Immature natural killer cell (primary cell): ENCODE data around the gene ZBP1. TPM values are rescaled to one million over a fixed set of nuclear protein-coding genes. Genes with fewer than 3 reads are reported as not detected.

Experiments used
- DNase-seq, 3 donors: peaks; one replicate each; pipeline ENCODE4 v3.0.0; 2022; ENCODE audit warnings: mixed read lengths in 1 of 3
- H3K27ac Mint-ChIP-seq, 6 donors: one replicate each; pipeline ENCODE4 v1.8.0; 2020; ENCODE audit warnings: mixed read lengths in 6 of 6, mild to moderate bottlenecking in 5 of 6, inconsistent platforms in 4 of 6, moderate library complexity in 3 of 6
- H3K27me3 Mint-ChIP-seq, 3 donors: one replicate each; pipeline ENCODE4 v1.8.0; 2020 to 2021; ENCODE audit warnings: low read depth in 3 of 3, mild to moderate bottlenecking in 3 of 3, mixed read lengths in 3 of 3, moderate library complexity in 3 of 3, inconsistent platforms in 1 of 3
- H3K36me3 Mint-ChIP-seq, 3 donors: one replicate each; pipeline ENCODE4 v1.8.0; 2020; ENCODE audit warnings: mixed read lengths in 3 of 3, inconsistent platforms in 2 of 3, mild to moderate bottlenecking in 2 of 3
- H3K4me1 Mint-ChIP-seq, 2 donors: one replicate each; pipeline ENCODE4 v1.8.0; 2020; ENCODE audit warnings: inconsistent platforms in 2 of 2, mild to moderate bottlenecking in 2 of 2, mixed read lengths in 2 of 2, moderate library complexity in 1 of 2
- H3K4me3 Mint-ChIP-seq, 5 donors: one replicate each; pipeline ENCODE4 v1.8.0; 2020; ENCODE audit warnings: mild to moderate bottlenecking in 5 of 5, mixed read lengths in 5 of 5, inconsistent platforms in 3 of 5, moderate library complexity in 3 of 5
- H3K9me3 Mint-ChIP-seq, 6 donors: one replicate each; pipeline ENCODE4 v1.8.0; 2020; ENCODE audit warnings: mild to moderate bottlenecking in 6 of 6, mixed read lengths in 6 of 6, inconsistent platforms in 4 of 6, moderate library complexity in 3 of 6
- polyA plus RNA-seq, 3 donors: library from polyadenylated mRNA; unstranded; fragments of 300-500 nt; fragmentation: Illumina TruSeq; gene quantifications; one replicate each; pipeline ENCODE4 v1.2.3, GENCODE V29; 2021

ZBP1 gene
- polyA plus RNA-seq, 3 donors from 2014 or later, result 29.0 to 43.5 (median 32.2) TPM

DNA sequence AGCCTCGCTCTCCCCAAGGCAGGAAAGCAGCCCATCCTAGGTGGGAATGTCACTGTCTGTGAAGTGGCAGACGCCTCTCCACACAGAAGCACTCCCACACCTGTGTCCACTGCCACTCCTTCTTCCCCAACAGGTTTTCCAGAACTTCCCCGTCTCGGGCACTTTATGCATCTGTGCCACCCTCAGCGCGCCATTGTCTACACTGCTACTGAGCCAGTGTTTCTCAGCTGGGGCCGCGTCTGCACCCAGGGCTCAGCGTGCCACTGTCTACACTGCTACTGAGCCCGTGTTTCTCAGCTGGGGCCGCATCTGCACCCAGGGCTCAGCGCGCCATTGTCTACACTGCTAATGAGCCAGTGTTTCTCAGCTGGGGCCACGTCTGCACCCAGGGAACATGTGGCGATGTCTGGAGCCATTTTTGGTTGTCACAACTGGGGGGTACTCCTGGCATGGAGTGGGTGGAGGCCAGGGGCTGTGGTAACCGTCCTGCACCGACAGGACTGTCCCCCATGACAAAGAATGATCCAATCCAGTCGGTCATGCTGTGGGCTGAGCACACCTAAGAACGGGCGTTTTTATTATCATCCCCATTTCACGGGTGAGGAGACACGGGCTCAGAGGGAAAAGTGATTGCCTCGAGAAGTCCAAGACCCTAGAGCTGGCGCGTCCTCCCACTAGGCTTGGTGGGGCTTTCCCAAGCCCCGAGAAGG is 41.7 kb upstream of the ZBP1 start:
- no peak overlapping the region for H3K4me3 Mint-ChIP-seq
- peaks cover 7 to 9% of the 10 kb centered on the region in 2 donors for H3K4me1 Mint-ChIP-seq
- H3K27me3 Mint-ChIP-seq, result peaks cover 0 to 4% (median 0%) of the 10 kb centered on the region in 3 donors
- no peaks in the 10 kb centered on the region for H3K9me3 Mint-ChIP-seq
- no peak overlapping the region for H3K27ac Mint-ChIP-seq
- H3K36me3 Mint-ChIP-seq, result no peaks in the 10 kb centered on the region
- no peak for DNase-seq

DNA sequence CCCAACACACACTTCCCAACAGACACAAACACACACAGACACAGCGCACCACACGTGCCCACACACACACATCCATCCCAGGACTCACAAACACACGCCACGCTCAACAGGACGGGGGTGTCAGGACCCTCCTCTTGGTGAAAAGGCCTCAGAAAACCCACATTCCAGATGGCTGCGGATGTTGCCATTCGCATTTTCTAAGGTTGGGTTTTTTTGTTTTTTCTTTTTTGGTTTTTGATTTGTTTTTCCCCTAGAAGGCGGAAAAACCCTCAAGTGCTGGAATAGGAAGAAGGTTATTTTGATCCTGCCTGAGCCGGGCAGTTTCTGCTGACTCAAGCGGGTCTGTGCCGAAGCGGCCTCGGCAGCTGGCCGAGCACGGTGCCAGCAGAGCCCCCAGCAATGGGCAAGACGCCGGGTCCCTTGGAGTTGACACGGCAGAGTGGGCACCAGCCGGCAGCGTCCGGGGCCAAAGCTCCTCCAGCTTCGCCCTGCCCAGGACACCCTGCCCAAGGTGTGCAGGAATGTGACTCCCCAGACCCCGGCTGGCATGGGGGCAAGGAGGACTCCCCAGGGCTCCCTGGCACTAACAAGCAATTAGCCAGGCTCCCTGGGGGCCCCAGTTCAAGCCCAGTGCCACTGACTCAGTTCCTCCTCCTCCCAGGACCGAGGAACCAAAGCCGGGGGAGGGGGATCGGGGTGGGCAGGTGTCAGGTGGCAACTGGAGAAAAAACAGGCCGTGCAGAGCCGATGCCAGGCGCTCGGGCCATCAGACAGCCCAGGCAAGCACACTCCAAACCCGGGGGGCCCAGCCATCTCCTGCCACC is 40.9 kb upstream of the ZBP1 start:
- H3K27ac Mint-ChIP-seq, result no peak overlapping the region
- H3K4me1 Mint-ChIP-seq, result peaks cover 7 to 9% of the 10 kb centered on the region in 2 donors
- no peak overlapping the region for H3K4me3 Mint-ChIP-seq
- H3K36me3 Mint-ChIP-seq, result no peaks in the 10 kb centered on the region
- H3K27me3 Mint-ChIP-seq, result peaks cover 0 to 2% (median 0%) of the 10 kb centered on the region in 3 donors
- no peak for DNase-seq
- H3K9me3 Mint-ChIP-seq, result no peaks in the 10 kb centered on the region

DNA sequence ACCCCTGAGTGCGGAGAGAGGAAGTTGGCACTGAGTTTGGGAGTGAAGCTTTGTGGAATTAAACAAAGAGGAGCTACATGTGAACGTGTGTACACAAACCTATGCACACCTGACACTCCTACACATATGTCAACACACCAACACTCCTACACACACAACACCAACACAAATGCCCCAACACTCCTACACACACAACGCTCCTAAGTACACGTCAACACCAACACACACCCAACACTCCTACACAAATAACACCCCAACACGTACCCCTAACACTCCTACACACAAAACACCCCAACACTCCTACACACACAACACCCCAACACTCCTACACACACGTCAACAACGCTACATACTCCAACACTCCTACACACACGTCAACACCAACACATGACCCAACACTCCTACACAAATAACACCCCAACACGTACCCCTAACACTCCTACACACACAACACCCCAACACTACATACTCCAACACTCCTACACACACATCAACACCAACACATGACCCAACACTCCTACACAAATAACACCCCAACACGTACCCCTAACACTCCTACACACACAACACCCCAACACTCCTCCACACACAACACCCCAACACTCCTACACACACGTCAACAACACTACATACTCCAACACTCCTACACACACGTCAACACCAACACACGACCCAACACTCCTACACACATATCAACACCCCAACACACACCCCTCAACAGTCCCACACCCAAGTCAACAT is 40.1 kb upstream of the ZBP1 start:
- Mint-ChIP-seq H3K4me3 (no peak overlapping the region), H3K9me3 (no peaks in the 10 kb centered on the region), H3K4me1 (peaks cover 7 to 9% of the 10 kb centered on the region in 2 donors), H3K27me3 (peaks cover 0 to 2% (median 0%) of the 10 kb centered on the region in 3 donors), H3K36me3 (no peaks in the 10 kb centered on the region), H3K27ac (peak overlapping the region in 1 of 6 donors; percentile 37)
- DNase-seq, result no peak

DNA sequence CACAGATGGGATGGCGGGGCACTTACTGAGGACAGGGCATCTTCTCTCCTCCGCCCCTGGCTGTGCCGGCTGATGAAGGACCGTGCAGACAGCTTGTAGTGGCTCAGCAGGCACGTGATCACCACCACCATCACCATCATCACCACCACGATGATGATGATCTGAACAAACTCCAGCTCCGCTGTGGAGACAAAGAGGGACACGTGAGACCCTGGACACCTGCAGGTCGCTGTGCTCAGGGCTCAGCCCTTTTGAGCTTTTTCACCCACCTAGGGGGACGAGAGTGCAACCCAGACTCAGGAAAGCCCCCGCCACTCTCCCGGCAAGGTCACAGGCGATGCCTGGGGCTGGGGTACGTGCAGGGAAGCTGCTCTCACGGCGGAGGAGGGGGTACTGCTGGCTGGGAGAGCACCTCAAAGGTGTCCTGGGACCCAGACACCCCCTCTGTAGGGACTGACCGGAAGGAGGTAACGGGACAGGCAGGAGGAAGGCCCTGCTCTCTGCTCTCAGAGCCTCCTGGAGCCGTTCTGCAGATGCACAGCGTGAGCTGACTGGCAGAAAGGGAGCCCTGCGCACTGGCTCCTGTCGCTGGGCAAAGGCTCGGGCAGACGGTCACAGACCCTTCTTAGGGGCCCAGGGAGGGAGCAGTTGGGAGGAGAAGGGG is 39.4 kb upstream of the ZBP1 start:
- H3K9me3 Mint-ChIP-seq, result no peaks in the 10 kb centered on the region
- H3K4me3 Mint-ChIP-seq, result no peak overlapping the region
- peaks cover 0 to 5% (median 0%) of the 10 kb centered on the region in 3 donors for H3K27me3 Mint-ChIP-seq
- H3K36me3 Mint-ChIP-seq, result no peaks in the 10 kb centered on the region
- peaks cover 7 to 9% of the 10 kb centered on the region in 2 donors for H3K4me1 Mint-ChIP-seq
- no peak for DNase-seq
- H3K27ac Mint-ChIP-seq, result no peak overlapping the region

DNA sequence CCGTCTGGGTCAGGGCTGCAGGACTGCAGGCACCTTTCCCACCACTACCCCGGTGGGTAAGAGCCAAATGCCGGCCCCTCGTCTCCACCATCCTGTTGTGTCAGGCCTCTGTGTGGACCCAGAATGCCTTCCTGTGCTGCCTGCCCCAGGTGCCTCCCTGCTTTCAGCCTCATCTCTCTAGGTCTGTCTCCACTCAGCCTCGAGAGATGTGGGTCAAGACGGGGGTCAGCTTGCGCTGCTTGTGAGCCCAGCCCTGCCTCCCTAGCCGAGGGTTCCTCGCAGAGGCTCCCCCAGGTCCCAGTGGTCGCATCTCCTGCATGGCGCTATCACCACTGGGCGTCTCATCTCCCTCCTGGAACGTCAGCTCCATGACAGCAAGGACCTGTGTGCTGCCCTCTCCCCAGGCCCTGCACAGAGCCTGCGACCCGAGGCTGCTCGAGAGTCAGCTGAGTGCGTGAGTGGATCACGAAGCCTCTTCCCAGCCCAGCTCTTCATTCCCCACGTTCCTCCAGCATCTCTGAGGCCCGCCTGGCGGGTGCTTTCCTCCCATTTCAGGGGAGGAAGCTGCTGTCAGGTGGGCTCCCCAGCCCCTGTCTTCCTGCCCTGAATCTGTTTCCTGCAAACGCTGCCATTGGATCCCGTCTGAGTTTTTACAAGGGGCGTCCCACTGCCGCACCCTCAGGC is 38.7 kb upstream of the ZBP1 start:
- Mint-ChIP-seq H3K9me3 (no peaks in the 10 kb centered on the region), H3K36me3 (no peaks in the 10 kb centered on the region), H3K27ac (no peak overlapping the region), H3K4me3 (no peak overlapping the region), H3K4me1 (peaks cover 12 to 16% of the 10 kb centered on the region in 2 donors), H3K27me3 (peaks cover 0 to 5% (median 2%) of the 10 kb centered on the region in 3 donors)
- no peak for DNase-seq

DNA sequence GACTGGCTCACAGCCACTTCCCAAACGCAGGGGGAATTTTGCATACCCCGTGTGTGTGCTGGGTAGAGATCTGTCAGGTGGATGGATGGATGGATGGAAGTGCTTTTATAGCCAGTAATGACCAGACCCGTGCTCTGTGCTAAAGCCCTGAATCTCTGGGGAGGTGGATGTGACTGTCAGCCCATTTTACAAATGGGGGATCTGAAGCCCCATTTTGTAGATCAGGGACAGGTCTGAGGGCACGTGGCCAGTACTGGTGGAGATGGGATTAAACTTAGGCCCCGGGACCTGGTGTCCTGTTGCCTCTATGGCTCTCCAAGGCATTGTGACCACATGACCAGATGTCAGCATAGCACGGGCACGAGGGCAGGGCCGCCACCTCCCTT is 38.2 kb upstream of the ZBP1 start:
- H3K4me1 Mint-ChIP-seq, result peaks cover 15 to 16% of the 10 kb centered on the region in 2 donors
- peaks cover 0 to 5% (median 4%) of the 10 kb centered on the region in 3 donors for H3K27me3 Mint-ChIP-seq
- H3K9me3 Mint-ChIP-seq, result no peaks in the 10 kb centered on the region
- no peak for DNase-seq
- H3K36me3 Mint-ChIP-seq, result no peaks in the 10 kb centered on the region
- H3K4me3 Mint-ChIP-seq, result no peak overlapping the region
- peak overlapping the region in 2 of 6 donors; percentile 29 to 53 for H3K27ac Mint-ChIP-seq

DNA sequence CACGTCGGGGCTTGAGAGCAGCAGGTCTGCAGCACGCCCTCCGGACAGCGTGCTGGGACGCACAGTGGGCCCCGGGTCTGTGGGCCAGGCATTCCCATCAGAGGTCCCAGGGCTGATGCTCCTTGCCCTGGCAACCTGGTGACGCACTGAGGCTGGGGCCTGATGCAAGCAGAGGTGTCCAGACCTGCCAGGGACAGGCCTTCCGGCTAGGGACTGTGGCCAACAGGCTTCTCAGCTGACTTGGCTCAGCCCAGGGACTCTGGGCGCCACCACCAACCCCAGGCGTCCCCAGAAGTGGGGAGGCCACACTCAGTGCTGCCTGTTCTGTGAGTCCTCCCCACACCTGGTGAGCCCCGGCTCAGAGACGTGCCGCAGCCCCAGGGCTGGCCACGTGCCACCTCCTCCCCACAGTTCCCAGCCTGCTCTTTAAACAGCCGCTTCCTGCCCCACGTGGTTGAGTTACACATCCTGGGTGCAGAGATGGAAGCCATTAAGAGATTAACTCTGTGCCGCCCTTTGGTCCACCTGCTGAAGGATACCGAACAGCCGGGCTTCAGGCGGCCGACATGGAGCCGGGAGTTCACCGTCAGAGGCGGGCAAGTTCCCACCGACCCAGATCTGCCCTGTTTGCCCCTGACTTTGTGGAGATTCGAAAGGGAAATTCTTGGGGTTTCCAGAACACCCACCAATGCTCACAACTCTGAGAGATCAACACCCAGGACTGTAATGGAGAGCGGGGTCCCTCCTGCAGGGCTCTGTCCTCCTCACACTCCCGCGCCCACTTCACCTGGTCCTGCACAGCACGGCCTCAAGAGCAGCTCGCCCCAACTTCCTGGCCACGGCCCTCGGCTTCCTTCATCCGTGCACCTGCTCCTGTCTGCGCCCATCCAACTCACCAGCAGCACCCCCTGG is 37.6 kb upstream of the ZBP1 start:
- Mint-ChIP-seq H3K9me3 (no peaks in the 10 kb centered on the region), H3K36me3 (no peaks in the 10 kb centered on the region), H3K4me3 (no peak overlapping the region), H3K27me3 (peaks cover 0 to 5% (median 5%) of the 10 kb centered on the region in 3 donors), H3K4me1 (peaks cover 15 to 16% of the 10 kb centered on the region in 2 donors), H3K27ac (peak overlapping the region in 2 of 6 donors; percentile 29 to 30)
- peak in 2 of 3 donors; percentile 23 to 28 for DNase-seq

DNA sequence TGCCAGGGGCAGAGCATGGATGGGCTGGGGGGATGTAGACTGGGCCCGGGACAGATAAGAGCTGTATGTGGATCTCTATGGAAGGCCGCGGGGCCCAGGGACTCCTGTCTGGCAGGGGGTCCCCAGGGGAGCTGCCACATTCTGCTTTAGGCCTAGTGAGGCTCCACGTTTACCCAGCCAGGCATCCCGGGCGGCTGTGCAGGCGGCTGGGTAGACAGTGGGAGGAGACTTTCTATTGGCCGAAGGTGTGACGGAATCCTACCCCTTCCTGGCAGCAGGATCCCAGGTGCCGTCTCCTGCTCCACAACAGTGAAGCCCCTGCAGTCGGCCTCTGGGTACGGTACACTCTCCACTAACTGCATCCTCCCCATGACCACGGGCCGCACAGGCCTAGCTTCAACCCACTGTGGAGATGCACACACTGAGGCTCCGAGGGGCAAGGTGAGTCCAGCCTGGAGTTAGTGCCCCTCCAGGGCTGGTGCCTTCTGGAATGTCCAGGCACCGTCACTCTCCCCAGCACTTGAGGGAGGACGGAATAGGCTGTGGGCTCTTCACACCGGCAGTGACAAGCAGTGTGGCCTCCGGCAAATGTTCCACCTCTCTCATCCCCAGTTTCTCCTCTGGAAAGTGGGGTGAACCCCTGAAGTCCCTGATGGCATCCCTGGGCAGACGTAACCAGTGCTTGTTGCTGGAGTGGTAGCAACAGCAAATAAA is 36.8 kb upstream of the ZBP1 start:
- Mint-ChIP-seq H3K4me3 (no peak overlapping the region), H3K9me3 (no peaks in the 10 kb centered on the region), H3K27me3 (peaks cover 0 to 5% (median 5%) of the 10 kb centered on the region in 3 donors), H3K36me3 (no peaks in the 10 kb centered on the region), H3K27ac (no peak overlapping the region), H3K4me1 (peaks cover 15 to 16% of the 10 kb centered on the region in 2 donors)
- no peak for DNase-seq

DNA sequence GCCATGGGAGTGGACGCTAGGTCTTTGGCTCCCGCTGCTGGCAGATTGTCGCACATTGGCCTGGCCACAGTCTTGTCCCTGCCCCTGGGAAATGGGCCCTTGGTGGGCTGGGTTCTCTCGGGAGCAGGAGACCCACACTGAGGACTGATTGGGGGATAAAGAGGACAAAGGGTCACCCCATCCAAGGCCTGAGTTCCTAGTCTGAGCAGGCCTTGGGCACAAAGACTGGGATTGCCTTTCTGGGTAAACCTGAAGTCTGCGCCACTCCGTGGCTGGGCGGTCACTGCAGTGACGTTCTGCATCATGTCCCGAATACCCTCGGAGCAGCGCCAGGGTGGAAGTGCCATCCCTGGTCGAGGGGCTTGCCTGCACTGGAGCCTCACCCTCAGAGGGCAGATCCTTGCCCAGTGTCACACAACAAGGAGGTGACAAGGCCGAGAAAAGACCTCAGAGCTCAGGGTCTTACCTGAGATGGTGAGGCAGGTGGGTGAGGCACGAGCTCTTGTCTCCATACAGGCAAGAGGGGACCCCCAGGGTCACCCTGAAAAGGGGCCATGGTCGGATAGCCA is 36.1 kb upstream of the ZBP1 start:
- Mint-ChIP-seq H3K27ac (no peak overlapping the region), H3K36me3 (no peaks in the 10 kb centered on the region), H3K4me3 (no peak overlapping the region), H3K9me3 (no peaks in the 10 kb centered on the region), H3K27me3 (peaks cover 0 to 5% (median 3%) of the 10 kb centered on the region in 3 donors), H3K4me1 (peaks cover 15 to 16% of the 10 kb centered on the region in 2 donors)
- no peak for DNase-seq

DNA sequence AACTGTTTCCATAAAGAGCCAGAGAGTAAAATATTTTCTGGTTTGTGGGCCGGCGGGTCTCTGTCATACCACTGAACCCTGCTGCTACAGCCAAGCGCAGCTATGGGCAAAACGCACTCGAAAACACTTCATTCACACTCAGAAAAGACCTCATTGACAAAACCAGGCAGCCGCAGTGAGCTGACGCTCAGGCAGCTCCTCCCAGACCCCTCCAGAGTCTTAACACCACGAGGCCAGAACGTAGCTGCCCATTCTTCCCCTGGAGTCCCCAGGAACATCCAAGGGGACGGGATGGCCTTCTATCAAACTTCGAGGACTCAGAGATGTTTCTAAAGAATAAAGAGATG is 35.6 kb upstream of the ZBP1 start:
- H3K4me3 Mint-ChIP-seq, result no peak overlapping the region
- H3K36me3 Mint-ChIP-seq, result no peaks in the 10 kb centered on the region
- peaks cover 15 to 16% of the 10 kb centered on the region in 2 donors for H3K4me1 Mint-ChIP-seq
- H3K9me3 Mint-ChIP-seq, result no peaks in the 10 kb centered on the region
- no peak for DNase-seq
- H3K27ac Mint-ChIP-seq, result no peak overlapping the region
- peaks cover 0 to 5% (median 3%) of the 10 kb centered on the region in 3 donors for H3K27me3 Mint-ChIP-seq

DNA sequence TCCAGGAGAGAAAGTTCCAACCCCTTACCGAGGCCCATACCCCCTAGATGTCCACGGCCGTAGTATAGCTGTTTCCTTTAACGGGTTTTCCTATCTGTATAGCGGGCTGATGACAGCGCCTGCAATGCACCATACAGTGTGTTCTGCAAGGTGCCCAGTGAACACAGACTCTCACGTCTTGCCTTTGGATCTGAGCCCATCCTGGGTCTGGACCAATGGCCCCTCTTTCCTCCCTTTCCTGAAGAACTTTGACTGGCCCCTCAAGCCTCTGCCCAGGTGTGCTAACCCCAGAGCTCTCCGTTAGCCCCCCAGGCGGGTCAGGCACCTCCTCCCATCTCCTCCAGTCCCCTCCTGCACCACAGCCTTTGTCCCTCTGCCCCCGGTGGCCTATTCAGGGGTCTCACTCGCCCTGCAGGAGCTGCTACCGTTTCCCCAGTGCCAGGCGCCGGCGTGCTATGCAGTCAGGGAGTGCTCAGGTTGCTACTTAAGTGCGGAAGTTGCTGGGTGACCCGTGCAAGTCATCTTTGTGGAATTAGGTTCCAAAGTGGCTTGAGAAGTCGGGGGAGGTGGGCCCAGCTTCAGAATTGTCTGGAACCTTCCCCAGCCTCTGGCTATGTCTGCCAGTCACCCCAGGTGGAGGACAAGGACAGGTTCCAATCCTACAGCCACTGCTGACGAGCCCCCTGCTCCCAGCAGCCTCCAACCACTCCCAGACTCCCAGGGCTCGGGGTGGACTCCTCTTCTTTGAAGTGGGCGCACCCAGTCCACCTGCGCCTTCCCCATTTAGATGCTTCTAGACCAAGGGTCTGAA is 35.0 kb upstream of the ZBP1 start:
- H3K27me3 Mint-ChIP-seq, result peaks cover 0 to 7% (median 3%) of the 10 kb centered on the region in 3 donors
- no peaks in the 10 kb centered on the region for H3K9me3 Mint-ChIP-seq
- peak overlapping the region in 1 of 6 donors; percentile 18 for H3K27ac Mint-ChIP-seq
- H3K36me3 Mint-ChIP-seq, result no peaks in the 10 kb centered on the region
- H3K4me1 Mint-ChIP-seq, result peaks cover 15 to 16% of the 10 kb centered on the region in 2 donors
- DNase-seq, result no peak
- no peak overlapping the region for H3K4me3 Mint-ChIP-seq
